Measurements from ENCODE around the gene PFDN6.

DNA sequence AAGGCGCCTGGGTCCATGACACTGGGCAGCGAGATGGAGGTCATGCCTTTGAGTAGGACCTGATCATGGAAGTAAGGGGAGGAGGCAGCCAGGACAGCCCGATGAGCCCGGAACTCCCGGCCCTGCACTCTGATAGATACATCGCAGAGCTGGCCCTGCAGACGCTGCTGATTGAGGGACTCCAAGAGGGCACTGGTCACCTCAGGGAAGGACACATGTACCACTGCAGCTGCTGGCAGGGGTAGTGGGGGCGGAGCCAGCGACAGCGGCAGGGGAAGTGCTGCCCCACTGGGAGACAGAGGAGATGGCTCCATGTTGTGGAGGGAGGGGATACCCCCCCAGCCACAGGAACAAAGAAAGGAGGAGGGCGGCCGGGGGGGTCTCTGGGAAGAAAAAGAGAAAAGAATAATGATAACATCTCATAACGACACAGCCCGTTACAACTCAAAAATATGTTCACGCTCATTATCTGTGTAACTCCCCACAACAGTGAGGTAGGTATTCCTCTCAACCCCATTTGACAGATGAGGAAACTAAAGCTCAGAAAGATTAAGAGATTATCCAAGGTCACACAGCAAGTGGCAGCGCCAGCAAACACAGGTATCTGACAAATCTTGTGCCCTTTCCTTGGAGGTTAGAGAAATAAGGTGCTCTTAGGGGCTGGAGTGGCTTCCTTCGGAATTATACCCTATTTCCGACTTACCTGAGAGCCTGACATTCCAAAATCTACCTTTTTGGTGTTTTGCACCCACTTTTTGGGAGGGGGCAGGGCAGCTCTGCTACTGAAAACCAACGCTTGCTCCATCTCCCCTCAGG, 27.4 kb downstream of the PFDN6 start:
- TF ChIP-seq CTCF (IDR thresholded peaks at IDR 0.05; ENCODE audit: insufficient read depth, low read length, poor library complexity, severe bottlenecking): no peak
- TF ChIP-seq EZH2phosphoT487 (conservative IDR thresholded peaks at IDR 0.05; ENCODE audit: low read length): no peak
